ENCODE data around the gene SLC25A12. TPM values are rescaled to one million over a fixed set of nuclear protein-coding genes. Genes with fewer than 3 reads are reported as not detected.

SLC25A12 gene
- total RNA-seq (2022; extraction: Qiagen RNA extraction) = 13.4 to 15.1 TPM (median 14.5 TPM) in 5 replicates

GRCh38 chr2:171893824-171894611 lies at the start of gene SLC25A12:
TSS of gene SLC25A12 (minus strand) at chr2:171894244. CDS start at chr2:171894214, 30 bp downstream.

DNA sequence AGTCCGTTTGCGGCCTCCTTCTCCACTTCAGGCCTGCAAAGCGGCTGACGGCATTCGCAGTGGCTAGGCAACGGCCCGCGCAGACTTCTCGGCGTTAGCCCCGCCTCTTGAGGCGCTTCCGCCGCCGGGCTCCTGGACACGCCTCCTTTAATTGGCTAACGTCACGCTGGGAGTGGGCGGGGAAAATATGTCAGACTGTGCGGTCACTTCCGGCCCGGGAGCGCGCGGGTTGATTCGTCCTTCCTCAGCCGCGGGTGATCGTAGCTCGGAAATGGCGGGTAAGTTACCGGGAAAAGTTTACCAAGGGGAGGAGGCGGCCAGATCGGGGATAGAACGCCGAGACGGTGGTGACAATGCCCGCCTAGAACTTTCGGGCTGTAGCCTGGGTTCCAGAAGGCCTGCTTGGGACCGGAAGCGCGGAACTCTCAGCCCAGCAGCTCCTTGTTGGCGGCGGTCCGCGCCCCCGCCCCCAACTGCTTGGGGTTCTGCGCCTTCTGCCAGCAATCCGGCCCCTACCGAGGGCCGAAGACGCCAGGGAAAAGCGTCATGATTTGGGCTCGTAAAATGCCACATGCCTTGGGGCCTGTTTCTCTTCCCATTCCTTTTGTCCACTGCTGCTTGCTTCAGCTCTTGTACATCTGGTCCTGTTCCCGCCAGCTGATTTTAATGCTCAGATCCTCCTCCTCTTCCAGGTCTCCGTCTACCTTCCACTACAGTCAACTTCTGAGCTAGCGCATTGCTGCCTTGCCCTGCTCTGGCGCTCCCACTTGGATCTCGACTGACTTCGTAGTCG lies 28.4 kb upstream of the SLC25A12 start, which contains the start of gene HAT1:
TSS of gene HAT1 (plus strand) at position 232 of the 793 bp plus-strand sequence. CDS start at position 272, 40 bp downstream.

Other genes with a start within 250 kb of the SLC25A12 start
- 62.5 to 84.0 TPM (median 72.8 TPM) in 5 replicates for gene DYNC1I2, start 206.8 kb downstream of the SLC25A12 start, total RNA-seq (2022; extraction: Qiagen RNA extraction)
- gene HAT1, start 28.2 kb upstream of the SLC25A12 start, total RNA-seq (2022; extraction: Qiagen RNA extraction) = 59.8 to 85.5 TPM (median 65.7 TPM) in 5 replicates
- gene METAP1D, start 105.7 kb upstream of the SLC25A12 start, total RNA-seq (2022; extraction: Qiagen RNA extraction) = 2.4 to 3.2 TPM (median 2.4 TPM) in 5 replicates
- gene DLX1, start 191.3 kb upstream of the SLC25A12 start, total RNA-seq (2022; extraction: Qiagen RNA extraction) = 2.7 to 3.5 TPM (median 3.1 TPM) in 5 replicates
- gene DLX2, start 208.7 kb upstream of the SLC25A12 start, total RNA-seq (2022; extraction: Qiagen RNA extraction) = 0.44 to 1.1 TPM (median 0.49 TPM) in 5 replicates

Data from A549 treated with AZD2906 at 1 μM for 4 hours (cell line).